Activated CD8-positive, alpha-beta T cell treated with anti-CD3 and anti-CD28 coated beads, Interleukin-2, amount 10 ng/mL, durations not matched to agents 7 days and 5 days (primary cell): ENCODE results near the gene PRPF4. TPM values are rescaled to one million over a fixed set of nuclear protein-coding genes. Genes with fewer than 3 reads are reported as not detected.
"Not testable (repeated sequence)": the region's sequence is repeated elsewhere in the genome, so short reads cannot be mapped to it uniquely, and the experiment has no call there.

Experiments
- ATAC-seq: fragments of 150-1000 bp; cut with Tn5 transposase; one replicate; pipeline ENCODE4 v1.10.0; 2021; ENCODE audit warnings: moderate library complexity
- CTCF ChIA-PET: fragments of 350-600 bp; sonication (Branson Sonifier 250); formaldehyde crosslinking; loops from one replicate; lab custom pipeline; 2021; ENCODE audit warnings: antibody characterized with exemption; lab: Charles Lee
- POLR2A ChIA-PET: fragments of 350-600 bp; sonication (Branson Sonifier 250); formaldehyde crosslinking; loops from one replicate; lab custom pipeline; 2021; ENCODE audit warnings: antibody characterized with exemption; lab: Charles Lee
- DNase-seq: peaks from one replicate; pipeline ENCODE4 v3.0.0-alpha.2; 2020
- H3K27ac Mint-ChIP-seq: one replicate; pipeline ENCODE4 v1.8.0; 2021; ENCODE audit warnings: mild to moderate bottlenecking, mixed read lengths
- H3K27me3 Mint-ChIP-seq: one replicate; pipeline ENCODE4 v1.8.0; 2021; ENCODE audit warnings: low read depth, mixed read lengths
- H3K36me3 Mint-ChIP-seq: one replicate; pipeline ENCODE4 v1.8.0; 2021; ENCODE audit warnings: low read depth, mixed read lengths
- H3K4me1 Mint-ChIP-seq: one replicate; pipeline ENCODE4 v1.8.0; 2021; ENCODE audit warnings: low read depth, mixed read lengths
- H3K4me3 Mint-ChIP-seq: one replicate; pipeline ENCODE4 v1.8.0; 2021; ENCODE audit warnings: mild to moderate bottlenecking, mixed read lengths
- H3K9me3 Mint-ChIP-seq: one replicate; pipeline ENCODE4 v1.8.0; 2022; ENCODE audit warnings: mixed read lengths; ENCODE audit not compliant: insufficient read depth
- total RNA-seq, 2 experiments: library from RNA; stranded (reverse); gene quantifications; one replicate each; pipeline ENCODE4 v1.2.3, GENCODE V29; 2021

Gene PRPF4
- total RNA-seq, result 10 to 100 TPM; 33.3 to 37.3 TPM

- no peaks in the 10 kb centered on the region for H3K9me3 Mint-ChIP-seq
- ATAC-seq (peak; percentile 95), DNase-seq (peak; percentile 98)
- peaks cover 45% of the 10 kb centered on the region for H3K36me3 Mint-ChIP-seq
- ChIA-PET CTCF (interaction anchor here (0.7 to 5.7 kb wide), 41 partner anchors 9 to 408 kb away, joined by 3 to 105 read pairs (median 5); partner anchors contain the start of genes ALAD, C9orf43, FKBP15 and HDHD3), POLR2A (interaction anchor here (0.7 to 2.7 kb wide), 11 partner anchors 15 to 138 kb away, joined by 3 to 25 read pairs (median 4); partner anchors contain the start of genes BSPRY, C9orf43, FKBP15 and HDHD3)
- H3K4me3 Mint-ChIP-seq, result no peak within 1 kb of the TSS
- H3K27ac Mint-ChIP-seq, result no peak within 1 kb of the TSS
- no peaks in the 10 kb centered on the region for H3K27me3 Mint-ChIP-seq
- peaks cover 21% of the 10 kb centered on the region for H3K4me1 Mint-ChIP-seq
Observed at GRCh38 chr9:113275157-113276131, at the start of gene PRPF4, which contains the start of gene CDC26. TSS of gene PRPF4 (plus strand) at chr9:113275658. CDS start at chr9:113275744, 86 bp downstream. TSS of gene CDC26 (minus strand) at chr9:113275572. CDS start at chr9:113272507, 3,065 bp downstream.

GRCh38 chr9:113227436-113227835, 48.0 kb upstream of the PRPF4 start:
- Mint-ChIP-seq H3K27ac (no peak overlapping the region), H3K4me1 (peaks cover 21% of the 10 kb centered on the region), H3K36me3 (peaks cover 5% of the 10 kb centered on the region), H3K4me3 (no peak overlapping the region), H3K27me3 (no peaks in the 10 kb centered on the region), H3K9me3 (no peaks in the 10 kb centered on the region)
- DNase-seq (no peak), ATAC-seq (no peak)
- ChIA-PET CTCF (interaction anchor here (1.4 to 1.6 kb wide), 2 partner anchors 8 to 47 kb away, joined by 3 to 13 read pairs; partner anchors contain the start of genes CDC26 and PRPF4), POLR2A (no interaction called here)

- ChIA-PET CTCF (interaction anchor here (1.4 to 1.6 kb wide), 2 partner anchors 9 to 47 kb away, joined by 3 to 13 read pairs; partner anchors contain the start of genes CDC26 and PRPF4), POLR2A (no interaction called here)
- Mint-ChIP-seq H3K4me1 (peaks cover 22% of the 10 kb centered on the region), H3K36me3 (peaks cover 5% of the 10 kb centered on the region), H3K27ac (no peak overlapping the region), H3K4me3 (no peak overlapping the region), H3K9me3 (no peaks in the 10 kb centered on the region), H3K27me3 (no peaks in the 10 kb centered on the region)
- DNase-seq (no peak), ATAC-seq (no peak)
Observed at GRCh38 chr9:113228130-113228665, 47.3 kb upstream of the PRPF4 start.

- DNase-seq (no peak), ATAC-seq (no peak)
- Mint-ChIP-seq H3K36me3 (no peaks in the 10 kb centered on the region), H3K9me3 (no peaks in the 10 kb centered on the region), H3K27me3 (no peaks in the 10 kb centered on the region), H3K27ac (no peak overlapping the region), H3K4me1 (peaks cover 28% of the 10 kb centered on the region), H3K4me3 (no peak overlapping the region)
- POLR2A ChIA-PET, result interaction anchor here (0.6 to 2.8 kb wide), 2 partner anchors 10 to 177 kb away, joined by 3 to 27 read pairs; partner anchors contain the start of genes FKBP15 and SLC31A1
- CTCF ChIA-PET, result interaction anchor here (0.6 to 2.8 kb wide), 5 partner anchors 10 to 170 kb away, joined by 3 to 13 read pairs (median 6); partner anchors contain the start of genes ALAD, CDC26 and SLC31A1
Observed at GRCh38 chr9:113231701-113232100, 43.8 kb upstream of the PRPF4 start.

GRCh38 chr9:113235701-113236255, 39.7 kb upstream of the PRPF4 start:
- POLR2A ChIA-PET, DNase-seq, H3K4me3 Mint-ChIP-seq, H3K27me3 Mint-ChIP-seq, CTCF ChIA-PET, H3K9me3 Mint-ChIP-seq, ATAC-seq, H3K36me3 Mint-ChIP-seq, H3K27ac Mint-ChIP-seq: not testable (repeated sequence)
- peaks cover 19% of the 10 kb centered on the region for H3K4me1 Mint-ChIP-seq

GRCh38 chr9:113237026-113237425, 38.4 kb upstream of the PRPF4 start:
- peaks cover 19% of the 10 kb centered on the region for H3K4me1 Mint-ChIP-seq
- H3K4me3 Mint-ChIP-seq, result no peak overlapping the region
- no peaks in the 10 kb centered on the region for H3K36me3 Mint-ChIP-seq
- H3K27ac Mint-ChIP-seq, result no peak overlapping the region
- no peaks in the 10 kb centered on the region for H3K27me3 Mint-ChIP-seq
- no peak for DNase-seq
- ChIA-PET CTCF (interaction anchor here (1.1 kb wide), 1 partner anchor 26 kb away, joined by 3 read pairs; no protein-coding TSS in a partner anchor), POLR2A (no interaction called here)
- no peaks in the 10 kb centered on the region for H3K9me3 Mint-ChIP-seq
- no peak for ATAC-seq

GRCh38 chr9:113238202-113238858, 37.1 kb upstream of the PRPF4 start:
- CTCF ChIA-PET, result interaction anchor here (1.8 kb wide), 1 partner anchor 36 kb away, joined by 5 read pairs; the partner anchor contains the start of gene CDC26
- ATAC-seq, result no peak

GRCh38 chr9:113238859-113239232, 36.6 kb upstream of the PRPF4 start:
- H3K9me3 Mint-ChIP-seq, result no peaks in the 10 kb centered on the region
- H3K27ac Mint-ChIP-seq, result no peak overlapping the region
- H3K4me1 Mint-ChIP-seq, result peaks cover 2% of the 10 kb centered on the region
- ChIA-PET CTCF (interaction anchor here (1.0 to 1.8 kb wide), 3 partner anchors 10 to 126 kb away, joined by 3 to 5 read pairs (median 3); partner anchors contain the start of gene CDC26), POLR2A (interaction anchor here (0.6 to 0.9 kb wide), 2 partner anchors 36 to 127 kb away, joined by 3 read pairs; partner anchors contain the start of genes CDC26 and PRPF4)
- DNase-seq (no peak), ATAC-seq (no peak)
- no peaks in the 10 kb centered on the region for H3K36me3 Mint-ChIP-seq
- H3K27me3 Mint-ChIP-seq, result no peaks in the 10 kb centered on the region
- H3K4me3 Mint-ChIP-seq, result no peak overlapping the region

More at GRCh38 chr9:113238202-113238858, 37.1 kb upstream of the PRPF4 start:
- Mint-ChIP-seq H3K27me3 (no peaks in the 10 kb centered on the region), H3K36me3 (no peaks in the 10 kb centered on the region), H3K4me3 (no peak overlapping the region), H3K4me1 (peaks cover 7% of the 10 kb centered on the region), H3K27ac (no peak overlapping the region), H3K9me3 (no peaks in the 10 kb centered on the region)
- DNase-seq, result no peak
- POLR2A ChIA-PET, result interaction anchor here (0.6 to 0.9 kb wide), 2 partner anchors 37 to 128 kb away, joined by 3 read pairs; partner anchors contain the start of genes CDC26 and PRPF4

- POLR2A ChIA-PET, result no interaction called here
- H3K9me3 Mint-ChIP-seq, result no peaks in the 10 kb centered on the region
- CTCF ChIA-PET, result interaction anchor here (1.6 kb wide), 1 partner anchor 34 kb away, joined by 5 read pairs; the partner anchor contains the start of genes CDC26 and PRPF4
- H3K4me1 Mint-ChIP-seq, result no peaks in the 10 kb centered on the region
- no peak overlapping the region for H3K27ac Mint-ChIP-seq
- DNase-seq (no peak), ATAC-seq (no peak)
- H3K27me3 Mint-ChIP-seq, result no peaks in the 10 kb centered on the region
- no peaks in the 10 kb centered on the region for H3K36me3 Mint-ChIP-seq
- no peak overlapping the region for H3K4me3 Mint-ChIP-seq
Observed at GRCh38 chr9:113241161-113241560, 34.3 kb upstream of the PRPF4 start.

GRCh38 chr9:113244556-113244955, 30.9 kb upstream of the PRPF4 start:
- ATAC-seq, result no peak
- Mint-ChIP-seq H3K27me3 (no peaks in the 10 kb centered on the region), H3K27ac (no peak overlapping the region), H3K36me3 (peaks cover 4% of the 10 kb centered on the region), H3K4me1 (no peaks in the 10 kb centered on the region), H3K4me3 (no peak overlapping the region), H3K9me3 (peaks cover 4% of the 10 kb centered on the region)
- POLR2A ChIA-PET, result no interaction called here
- CTCF ChIA-PET, result no interaction called here
- DNase-seq, result no peak
